ENCODE measurements around the gene SYNPO2.
A peak's percentile ranks its signal among the peaks of the same experiment; 100 is the strongest.
"Not testable (repeated sequence)": the region's sequence is repeated elsewhere in the genome, so short reads cannot be mapped to it uniquely, and the experiment has no call there.

SYNPO2 gene

GRCh38 chr4:119034276-119035008, 145.8 kb downstream of the SYNPO2 start:
- no peak for DNase-seq

GRCh38 chr4:119035951-119036737, 147.5 kb downstream of the SYNPO2 start:
- DNase-seq = no peak

- no peak for DNase-seq
These were observed 149.1 kb downstream of the SYNPO2 start for GRCh38 chr4:119037709-119038108.

DNA sequence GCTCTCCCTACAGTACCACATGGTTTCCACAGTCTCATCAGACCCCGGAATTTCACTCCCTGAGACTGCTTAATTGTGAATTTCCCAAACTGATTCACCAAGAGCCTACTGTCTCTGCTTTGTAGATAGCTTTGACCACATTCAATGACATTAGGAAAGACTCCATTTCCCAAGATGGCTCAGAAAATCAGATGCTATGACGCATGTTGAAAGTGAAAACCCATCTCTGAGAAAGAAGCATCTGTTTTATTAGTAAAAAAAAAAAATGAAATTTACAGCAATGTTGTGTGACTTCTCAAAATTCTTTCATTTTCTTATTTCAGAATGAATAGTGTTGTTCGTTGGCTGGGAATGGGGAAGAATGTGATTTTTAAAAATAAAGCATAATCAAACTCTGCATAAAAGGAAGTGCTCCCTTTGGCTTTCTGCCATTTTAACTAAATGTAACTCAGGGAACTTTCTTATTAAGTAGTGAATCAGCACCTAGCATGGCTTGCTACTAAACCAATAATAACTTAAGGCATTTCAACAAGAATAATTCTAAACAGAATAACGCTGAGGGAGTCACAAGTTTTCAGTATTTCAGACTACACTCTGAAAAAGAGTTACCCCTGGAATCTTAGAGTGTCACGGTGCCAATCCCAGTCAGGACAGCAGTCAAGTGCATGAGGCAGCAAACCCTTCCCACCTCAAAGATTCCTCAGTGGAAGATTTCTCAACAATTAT, 149.6 kb downstream of the SYNPO2 start:
- DNase-seq = peak; percentile 89 to 95

GRCh38 chr4:119039160-119039559, 150.5 kb downstream of the SYNPO2 start:
- DNase-seq = no peak

DNA sequence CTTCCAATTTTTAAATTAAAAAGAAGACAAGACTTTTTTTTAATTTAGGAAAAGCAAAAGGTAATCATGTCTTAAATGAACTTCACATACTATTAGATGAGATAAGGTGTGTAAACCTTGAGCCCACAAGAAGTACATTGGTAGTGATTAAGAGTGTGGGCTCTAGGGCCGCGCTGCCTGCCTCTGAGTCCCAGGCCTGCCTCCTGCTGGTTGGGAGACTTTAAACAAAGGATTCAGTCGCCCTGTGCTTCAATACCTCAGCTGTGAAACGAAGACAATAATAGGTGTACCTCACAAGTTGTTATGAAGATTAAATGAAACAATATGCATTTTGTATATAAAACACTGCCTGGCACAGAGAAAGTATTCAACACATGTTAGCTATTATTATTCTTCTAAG, 151.1 kb downstream of the SYNPO2 start:
- DNase-seq = no peak

- no peak for DNase-seq
These were observed 151.6 kb downstream of the SYNPO2 start for GRCh38 chr4:119040261-119040660.

DNA sequence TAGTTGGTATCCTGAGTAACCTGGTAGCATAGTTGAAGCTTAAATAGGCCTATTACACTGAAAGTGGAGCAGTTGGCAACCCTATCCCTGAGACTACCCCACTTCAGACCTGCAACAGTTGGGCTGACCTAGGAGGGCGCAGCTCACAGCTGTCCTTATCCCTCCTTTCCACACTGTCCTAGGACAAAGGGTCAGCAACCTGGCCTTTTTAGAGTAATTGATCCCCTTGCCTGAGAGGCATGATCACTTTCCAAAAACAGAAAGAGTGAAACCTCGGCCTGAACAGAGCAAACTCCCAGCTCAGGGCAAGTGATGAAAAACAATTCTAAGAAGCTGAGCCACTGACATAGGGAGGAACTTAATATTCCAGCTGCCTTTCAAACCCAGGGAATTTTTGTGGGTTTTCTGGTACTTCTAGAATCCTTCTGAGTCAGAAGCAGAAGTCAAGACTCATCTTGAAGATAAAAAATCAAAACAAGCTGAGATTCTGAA, 152.1 kb downstream of the SYNPO2 start:
- DNase-seq = peak; percentile 92 to 96

- peak in 1 of 2 donors; percentile 71 for DNase-seq
These were observed 152.7 kb downstream of the SYNPO2 start for GRCh38 chr4:119041396-119041795.

DNA sequence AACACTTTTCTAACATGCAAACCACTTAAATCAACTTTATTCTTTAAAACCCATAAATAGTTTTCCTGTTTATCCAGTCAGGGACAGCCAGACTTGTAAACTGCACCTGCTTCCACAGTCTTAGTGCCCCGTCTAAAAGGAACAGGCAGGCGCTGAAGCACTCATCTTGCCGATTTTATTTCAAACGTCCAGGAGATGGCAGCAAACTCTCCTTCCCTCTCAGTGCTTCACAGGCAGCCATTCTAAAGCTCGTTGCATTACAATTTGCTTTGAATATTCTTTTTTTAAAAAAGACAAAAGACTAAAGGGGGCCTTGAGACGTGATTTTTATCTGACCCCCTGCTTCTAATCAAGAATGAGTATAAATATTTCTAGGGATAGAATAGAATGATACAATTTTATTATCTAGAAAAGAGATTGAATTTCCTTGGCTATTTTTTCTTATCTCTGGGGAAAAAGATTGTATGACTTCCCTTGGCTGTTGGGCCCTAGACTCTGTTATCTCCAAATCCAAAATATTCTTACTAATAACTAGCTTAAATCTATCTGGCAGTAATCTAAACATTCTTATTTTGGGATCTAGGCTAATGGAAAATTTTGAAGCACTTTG, 153.4 kb downstream of the SYNPO2 start:
- DNase-seq = peak; percentile 68 to 89

GRCh38 chr4:119046263-119046662, 157.6 kb downstream of the SYNPO2 start:
- no peak for DNase-seq

- DNase-seq = not testable (repeated sequence)
These were observed 158.4 kb downstream of the SYNPO2 start for GRCh38 chr4:119047059-119047458.

DNA sequence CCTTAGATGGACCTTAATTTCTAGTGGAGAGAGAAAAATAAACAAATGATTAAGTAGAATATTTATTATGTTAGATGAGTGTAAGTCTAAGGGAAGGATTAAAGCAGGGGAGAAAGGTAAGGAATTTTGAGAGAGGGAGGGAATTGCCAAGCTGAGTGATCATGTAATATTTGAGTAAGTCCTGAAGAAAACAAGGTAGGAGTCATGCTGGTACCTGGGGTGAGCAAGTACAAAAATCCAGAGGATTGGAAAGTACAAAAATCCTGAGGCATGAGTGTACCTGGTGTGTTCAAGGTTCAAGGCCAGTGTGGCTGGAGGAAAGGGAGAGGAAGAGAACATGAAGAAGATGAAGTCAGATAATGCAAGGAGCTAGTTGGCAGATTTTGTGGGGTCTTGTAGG, 159.8 kb downstream of the SYNPO2 start:
- no peak for DNase-seq

DNA sequence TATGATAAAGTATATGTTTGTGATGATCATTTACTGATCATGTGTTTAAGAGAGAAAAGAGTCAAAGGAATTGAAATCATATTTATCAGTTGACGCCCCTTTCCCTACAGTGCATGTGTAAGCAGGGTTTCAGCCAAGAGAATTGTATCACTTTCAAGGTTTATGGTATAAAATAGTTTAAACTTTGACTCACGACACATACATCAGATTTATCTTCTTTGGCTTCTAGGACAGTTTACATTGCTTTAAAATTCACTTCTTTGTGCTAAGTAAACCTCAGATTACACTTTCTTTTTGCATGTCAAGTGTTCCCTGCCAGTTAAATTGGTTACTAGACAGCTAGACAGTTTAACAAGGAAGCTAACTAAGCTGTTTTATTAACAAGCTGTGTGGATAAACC, 160.7 kb downstream of the SYNPO2 start:
- DNase-seq = no peak

- no peak for DNase-seq
These were observed 162.0 kb downstream of the SYNPO2 start for GRCh38 chr4:119050527-119051090.

DNA sequence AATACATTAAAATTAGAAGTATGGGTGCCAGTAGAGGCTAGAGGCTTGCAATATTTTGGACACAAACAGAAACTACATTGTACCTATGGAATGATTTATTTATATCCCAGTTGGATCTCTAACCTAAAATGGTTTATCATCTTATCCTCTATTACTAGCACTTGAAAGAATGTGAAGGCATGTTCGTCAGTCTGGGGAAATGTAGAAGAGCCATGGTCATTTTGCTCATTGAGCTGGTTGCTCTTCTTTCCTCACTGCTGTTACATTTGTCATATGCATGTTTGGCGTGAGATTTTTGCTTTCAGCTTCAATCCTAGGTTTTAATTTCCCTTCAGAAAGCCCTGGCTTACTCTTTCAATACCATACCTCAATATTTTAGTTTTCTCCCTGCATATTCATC, 164.6 kb downstream of the SYNPO2 start:
- DNase-seq = no peak

- no peak for DNase-seq
These were observed 165.3 kb downstream of the SYNPO2 start for GRCh38 chr4:119053997-119054396.

GRCh38 chr4:119057417-119057816, 168.8 kb downstream of the SYNPO2 start:
- DNase-seq = no peak

- no peak for DNase-seq
These were observed 170.6 kb downstream of the SYNPO2 start for GRCh38 chr4:119059221-119059620.

GRCh38 chr4:119067125-119067524, 178.5 kb downstream of the SYNPO2 start:
- not testable (repeated sequence) for DNase-seq

DNA sequence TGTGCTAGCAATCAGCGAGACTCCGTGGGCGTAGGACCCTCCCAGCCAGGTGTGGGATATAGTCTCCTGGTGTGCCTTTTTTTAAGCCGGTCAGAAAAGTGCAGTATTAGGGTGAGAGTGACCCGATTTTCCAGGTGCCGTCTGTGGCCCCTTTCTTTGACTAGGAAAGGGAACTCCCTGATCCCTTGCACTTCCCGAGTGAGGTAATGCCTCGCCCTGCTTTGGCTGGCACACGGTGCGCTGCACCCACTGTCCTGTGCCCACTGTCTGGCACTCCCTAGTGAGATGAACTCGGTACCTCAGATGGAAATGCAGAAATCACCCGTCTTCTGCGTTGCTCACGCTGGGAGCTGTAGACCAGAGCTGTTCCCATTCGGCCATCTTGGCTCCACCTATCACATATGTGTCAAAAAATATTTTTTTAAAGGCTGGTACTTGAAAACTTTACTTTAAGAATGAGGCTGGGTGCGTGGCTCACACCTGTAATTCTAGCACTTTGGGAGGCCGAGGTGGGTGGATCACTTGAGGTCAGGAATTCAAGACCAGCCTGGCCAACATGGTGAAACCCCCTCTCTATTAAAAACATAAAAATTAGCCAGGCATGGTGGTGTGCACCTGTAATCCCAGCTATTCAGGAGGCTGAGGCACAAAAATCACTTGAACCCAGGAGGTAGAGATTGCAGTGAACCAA, 179.2 kb downstream of the SYNPO2 start:
- DNase-seq = not testable (repeated sequence)

- no peak for DNase-seq
These were observed 179.9 kb downstream of the SYNPO2 start for GRCh38 chr4:119068529-119068962.

All from inflammatory macrophage treated with lipopolysaccharide for 1 hour (primary cell).